Heart left ventricle (tissue), 13 donors: ENCODE data around the gene ANGPTL2.

ENCODE experiments used
- POLR2A ChIP-seq, 2 donors: fragments of 450-650 bp; IDR thresholded peaks; one replicate each; pipeline ENCODE4 v1.6.1; 2017; ENCODE audit warnings: antibody characterized with exemption in 2 of 2, mild to moderate bottlenecking in 2 of 2, moderate library complexity in 2 of 2
- TF ChIP-seq, protein P1 (sequence below), 12 donors: fragments of 200-600 bp; sonication (generic) in 4 of 12; IDR thresholded peaks; one replicate each; pipeline versions ENCODE4 v1.5.0 to v1.8.0; 2018 to 2022; ENCODE audit warnings: antibody characterized with exemption in 12 of 12, mild to moderate bottlenecking in 5 of 12
- donor health status: ischemic (EF 13 %, LVEDD 7.1; RV severe dilation, severe dysfunction).
- donor health status: DM: no; HTN: yes; CAD: no.
- donor health status: DM: no; HTN: no; CAD: no.
- donor health status: ischemic (EF 25% LVEDD 6.9; RV normal size, moderate dysfunction).
- donor health status: ischemic (EF 25% LVEDD 5.7; RV mildly dilated, moderate dysfunction).
- donor health status: ischemic (EF 35%, LVEDD 5.7; RV mildly dilated, moderate dysfunction).
- donor health status: nonischemic (EF 11% LVEDD 7.7; RV severe dilation, severe dysfunction).
- donor health status: DM: yes; HTN: yes; CAD: no.
- donor health status: PGD.
- donor health status: ischemic (EF 29% LVEDD 5.4; RV normal size, mild dysfunction).
- donor health status: nonischemic (EF 23%, LVEDD 6.1; RV moderate dilation, normal function).

DNA sequence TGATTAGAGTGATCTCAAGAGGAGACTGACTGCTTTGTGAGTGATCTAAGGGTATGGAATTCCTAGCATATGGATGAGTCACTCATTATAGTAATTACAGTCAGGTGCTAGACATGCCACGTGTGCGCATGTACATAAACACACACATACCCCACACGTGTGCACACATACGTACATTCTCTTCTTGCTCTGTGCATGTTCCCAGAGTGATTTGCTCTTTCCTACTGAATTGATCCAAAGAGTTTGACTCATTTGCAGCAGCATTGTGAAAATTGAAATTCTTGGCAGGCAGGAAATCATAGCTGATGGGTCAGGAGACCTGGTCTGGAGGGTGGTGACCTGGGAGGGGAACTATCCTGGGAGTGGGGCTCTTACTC is 63.8 kb downstream of the ANGPTL2 start:
- TF ChIP-seq, protein P1, sequence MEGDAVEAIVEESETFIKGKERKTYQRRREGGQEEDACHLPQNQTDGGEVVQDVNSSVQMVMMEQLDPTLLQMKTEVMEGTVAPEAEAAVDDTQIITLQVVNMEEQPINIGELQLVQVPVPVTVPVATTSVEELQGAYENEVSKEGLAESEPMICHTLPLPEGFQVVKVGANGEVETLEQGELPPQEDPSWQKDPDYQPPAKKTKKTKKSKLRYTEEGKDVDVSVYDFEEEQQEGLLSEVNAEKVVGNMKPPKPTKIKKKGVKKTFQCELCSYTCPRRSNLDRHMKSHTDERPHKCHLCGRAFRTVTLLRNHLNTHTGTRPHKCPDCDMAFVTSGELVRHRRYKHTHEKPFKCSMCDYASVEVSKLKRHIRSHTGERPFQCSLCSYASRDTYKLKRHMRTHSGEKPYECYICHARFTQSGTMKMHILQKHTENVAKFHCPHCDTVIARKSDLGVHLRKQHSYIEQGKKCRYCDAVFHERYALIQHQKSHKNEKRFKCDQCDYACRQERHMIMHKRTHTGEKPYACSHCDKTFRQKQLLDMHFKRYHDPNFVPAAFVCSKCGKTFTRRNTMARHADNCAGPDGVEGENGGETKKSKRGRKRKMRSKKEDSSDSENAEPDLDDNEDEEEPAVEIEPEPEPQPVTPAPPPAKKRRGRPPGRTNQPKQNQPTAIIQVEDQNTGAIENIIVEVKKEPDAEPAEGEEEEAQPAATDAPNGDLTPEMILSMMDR (IDR thresholded peaks at IDR 0.05) = no peak
- TF ChIP-seq POLR2A (IDR thresholded peaks at IDR 0.05) = no peak
